PC-9 (cell line): ENCODE measurements around the gene GRB14. TPM values are rescaled to one million over a fixed set of nuclear protein-coding genes. Genes with fewer than 3 reads are reported as not detected.
"Not testable (repeated sequence)": the region's sequence is repeated elsewhere in the genome, so short reads cannot be mapped to it uniquely, and the experiment has no call there.

Experiments used
- BruUV-seq: library from RNA; stranded (reverse); fragments of 400-500 nt; replicated peaks from 2 replicates; lab custom pipeline; 2021; lab: Mats Ljungman, UMichigan
- CTCF ChIA-PET: fragments of 300-600 bp; sonication (Branson Sonifier 250); formaldehyde crosslinking; loops from one replicate; lab custom pipeline; 2022; ENCODE audit warnings: antibody characterized with exemption; lab: Charles Lee
- POLR2A ChIA-PET: fragments of 300-600 bp; sonication (Branson Sonifier 250); formaldehyde crosslinking; loops from one replicate; lab custom pipeline; 2022; ENCODE audit warnings: antibody characterized with exemption; ENCODE audit not compliant: unreplicated experiment; lab: Charles Lee
- DNase-seq, 2 experiments: peaks; one replicate each; pipeline versions ENCODE4 v3.0.0 to v3.0.0-alpha.2; 2015 to 2022; ENCODE audit warnings: mixed read lengths in 1 of 2
- H2AFZ ChIP-seq: fragments of 200-600 bp; sonication (generic); 2 replicates; pipeline ENCODE4 v1.8.1; 2017; ENCODE audit warnings: antibody characterized with exemption
- H3F3A ChIP-seq: fragments of 200-600 bp; sonication (generic); 2 replicates; pipeline ENCODE4 v1.8.1; 2017; ENCODE audit warnings: antibody characterized with exemption, mild to moderate bottlenecking, low read depth; ENCODE audit not compliant: insufficient read depth
- H3K27ac ChIP-seq: fragments of 200-600 bp; sonication (generic); 2 replicates; pipeline ENCODE4 v1.6.1; 2016; ENCODE audit warnings: mixed run types
- H3K27me3 ChIP-seq: fragments of 200-600 bp; sonication (generic); 2 replicates; pipeline ENCODE4 v1.6.1; 2016; ENCODE audit warnings: low read depth, mixed run types; ENCODE audit not compliant: insufficient read depth
- H3K36me3 ChIP-seq: fragments of 200-600 bp; sonication (generic); 2 replicates; pipeline ENCODE4 v1.6.1; 2016; ENCODE audit warnings: low read depth, mixed run types
- H3K4me1 ChIP-seq: fragments of 200-600 bp; sonication (generic); replicated peaks from 2 replicates; pipeline ENCODE4 v1.6.1; 2016; ENCODE audit warnings: mixed run types; ENCODE audit not compliant: insufficient read depth
- H3K4me2 ChIP-seq: fragments of 200-600 bp; sonication (generic); 2 replicates; pipeline ENCODE4 v1.6.1; 2017; ENCODE audit warnings: mixed run types
- H3K4me3 ChIP-seq: fragments of 200-600 bp; sonication (generic); 2 replicates; pipeline ENCODE4 v1.6.1; 2016; ENCODE audit warnings: mixed run types
- H3K79me2 ChIP-seq: fragments of 200-600 bp; sonication (generic); 2 replicates; pipeline ENCODE4 v1.6.1; 2017; ENCODE audit warnings: low read depth, mixed run types
- H3K9me2 ChIP-seq: fragments of 200-600 bp; sonication (generic); 2 replicates; pipeline ENCODE4 v1.8.1; 2017; ENCODE audit warnings: mild to moderate bottlenecking; ENCODE audit not compliant: insufficient read depth
- H3K9me3 ChIP-seq: fragments of 200-600 bp; sonication (generic); 2 replicates; pipeline ENCODE4 v1.8.1; 2016; ENCODE audit warnings: low read depth; ENCODE audit not compliant: insufficient read depth
- H4K20me1 ChIP-seq: fragments of 200-600 bp; sonication (generic); 2 replicates; pipeline ENCODE4 v1.8.1; 2017; ENCODE audit not compliant: insufficient read depth
- CTCF ChIP-seq: fragments of 200-600 bp; sonication (generic); conservative IDR thresholded peaks from 2 replicates; pipeline ENCODE4 v1.6.1; 2017; ENCODE audit warnings: mixed run types, antibody characterized with exemption, mild to moderate bottlenecking, moderate library complexity
- EZH2 ChIP-seq: fragments of 200-600 bp; sonication (generic); IDR thresholded peaks from 2 replicates; pipeline ENCODE4 v1.8.0; 2017; ENCODE audit warnings: antibody characterized with exemption, low read depth
- intact Hi-C: fragments of 100-400 bp; cut with micrococcal nuclease; formaldehyde crosslinking; loops from one replicate; pipeline ENCODE4 v1.10.0; 2022; ENCODE audit not compliant: unreplicated experiment
- total RNA-seq: library from RNA; stranded (reverse); gene quantifications from 2 replicates; pipeline ENCODE4 v1.2.3, GENCODE V29; 2021

The GRB14 gene
- total RNA-seq, 1 experiment from 2014 or later, result 3.4 TPM

DNA sequence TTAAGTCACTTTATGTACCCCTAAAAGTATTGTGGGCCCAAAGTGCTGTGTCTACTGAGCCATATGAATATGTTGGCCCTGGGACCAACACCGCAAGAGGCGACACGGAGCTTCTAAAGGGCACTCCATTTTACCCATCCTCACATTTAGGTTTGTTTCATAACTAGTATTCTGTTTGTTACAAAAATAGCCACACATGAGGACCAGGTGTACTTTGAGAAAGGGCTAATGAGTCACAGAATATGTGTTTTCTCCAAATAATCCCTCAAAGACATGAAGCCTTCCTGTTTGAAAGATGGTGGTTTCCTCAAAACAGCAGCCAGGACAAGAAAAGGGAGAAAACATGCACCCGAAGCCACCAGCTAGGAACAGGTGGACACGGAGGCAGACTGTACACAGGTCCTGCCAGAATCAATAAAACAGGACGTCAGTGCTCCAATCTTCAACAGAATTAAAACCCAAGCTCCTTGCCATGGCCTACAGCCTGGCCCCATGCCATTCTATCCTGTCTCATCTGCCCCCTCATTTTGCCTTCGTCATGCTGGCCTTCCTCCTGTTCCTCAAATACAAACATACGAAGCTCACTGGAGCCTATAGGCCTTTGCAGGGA lies 21.8 kb upstream of the GRB14 start:
- no TSS peak for BruUV-seq
- ChIA-PET CTCF (no interaction called here), POLR2A (no interaction called here)
- no peak overlapping the region for H3K4me2 ChIP-seq
- H3K79me2 ChIP-seq, result no peaks in the 10 kb centered on the region
- H3K9me3 ChIP-seq, result no peaks in the 10 kb centered on the region
- no peak overlapping the region for H2AFZ ChIP-seq
- H3F3A ChIP-seq, result no peaks in the 10 kb centered on the region
- intact Hi-C loops, result no loop called here
- H3K36me3 ChIP-seq, result no peaks in the 10 kb centered on the region
- no peak for DNase-seq
- no peaks in the 10 kb centered on the region for H4K20me1 ChIP-seq
- H3K27me3 ChIP-seq, result no peaks in the 10 kb centered on the region
- no peaks in the 10 kb centered on the region for H3K4me1 ChIP-seq
- no peak for TF ChIP-seq CTCF
- no peak for TF ChIP-seq EZH2
- H3K9me2 ChIP-seq, result no peaks in the 10 kb centered on the region
- no peak overlapping the region for H3K27ac ChIP-seq
- no peak overlapping the region for H3K4me3 ChIP-seq

- Histone ChIP-seq H3K4me3 (no peak overlapping the region), H4K20me1 (no peaks in the 10 kb centered on the region), H2AFZ (no peak overlapping the region), H3K4me2 (no peak overlapping the region), H3F3A (no peaks in the 10 kb centered on the region), H3K27me3 (no peaks in the 10 kb centered on the region), H3K9me2 (no peaks in the 10 kb centered on the region), H3K4me1 (no peaks in the 10 kb centered on the region), H3K79me2 (no peaks in the 10 kb centered on the region), H3K36me3 (no peaks in the 10 kb centered on the region), H3K27ac (no peak overlapping the region), H3K9me3 (no peaks in the 10 kb centered on the region)
- POLR2A ChIA-PET, result no interaction called here
- no peak for TF ChIP-seq CTCF
- TF ChIP-seq EZH2, result no peak
- DNase-seq, result no peak
- no TSS peak for BruUV-seq
- intact Hi-C loops, result no loop called here
- CTCF ChIA-PET, result no interaction called here
Measured at GRCh38 chr2:164642268-164642667, 21.0 kb upstream of the GRB14 start.

GRCh38 chr2:164628319-164628718 lies 7.0 kb upstream of the GRB14 start:
- BruUV-seq, H3K79me2 ChIP-seq, H3K27me3 ChIP-seq, POLR2A ChIA-PET, H3K9me3 ChIP-seq, H3K4me2 ChIP-seq, CTCF ChIA-PET, intact Hi-C loops, H3K9me2 ChIP-seq, H4K20me1 ChIP-seq, H3F3A ChIP-seq, H3K4me1 ChIP-seq, H3K27ac ChIP-seq, DNase-seq, H3K4me3 ChIP-seq, H2AFZ ChIP-seq, H3K36me3 ChIP-seq: not testable (repeated sequence)

GRCh38 chr2:164625378-164625971 lies 4.2 kb upstream of the GRB14 start:
- no peak overlapping the region for H2AFZ ChIP-seq
- no peaks in the 10 kb centered on the region for H3K27me3 ChIP-seq
- H3K9me2 ChIP-seq, result no peaks in the 10 kb centered on the region
- no peaks in the 10 kb centered on the region for H3K9me3 ChIP-seq
- no TSS peak for BruUV-seq
- H3F3A ChIP-seq, result no peaks in the 10 kb centered on the region
- intact Hi-C loops, result no loop called here
- TF ChIP-seq EZH2 (no peak), CTCF (no peak)
- no peak overlapping the region for H3K4me3 ChIP-seq
- H3K36me3 ChIP-seq, result no peaks in the 10 kb centered on the region
- CTCF ChIA-PET, result no interaction called here
- no peaks in the 10 kb centered on the region for H4K20me1 ChIP-seq
- POLR2A ChIA-PET, result no interaction called here
- DNase-seq, result no peak
- no peak overlapping the region for H3K4me2 ChIP-seq
- no peaks in the 10 kb centered on the region for H3K79me2 ChIP-seq
- no peaks in the 10 kb centered on the region; the same call in 1 of the 2 replicates for H3K4me1 ChIP-seq
- no peak overlapping the region for H3K27ac ChIP-seq
